Activated CD4-positive, alpha-beta T cell treated with anti-CD3 and anti-CD28 coated beads for 24 hours (primary cell): ENCODE measurements around the gene SLC46A1.
A peak's percentile ranks its signal among the peaks of the same experiment; 100 is the strongest.

Experiments used
- DNase-seq, 2 donors: peaks; one replicate each; pipeline ENCODE4 v3.0.0-alpha.2; 2020; ENCODE audit warnings: low read depth in 2 of 2

The SLC46A1 gene

GRCh38 chr17:28381141-28381825, 24.7 kb downstream of the SLC46A1 start:
- DNase-seq = no peak

DNA sequence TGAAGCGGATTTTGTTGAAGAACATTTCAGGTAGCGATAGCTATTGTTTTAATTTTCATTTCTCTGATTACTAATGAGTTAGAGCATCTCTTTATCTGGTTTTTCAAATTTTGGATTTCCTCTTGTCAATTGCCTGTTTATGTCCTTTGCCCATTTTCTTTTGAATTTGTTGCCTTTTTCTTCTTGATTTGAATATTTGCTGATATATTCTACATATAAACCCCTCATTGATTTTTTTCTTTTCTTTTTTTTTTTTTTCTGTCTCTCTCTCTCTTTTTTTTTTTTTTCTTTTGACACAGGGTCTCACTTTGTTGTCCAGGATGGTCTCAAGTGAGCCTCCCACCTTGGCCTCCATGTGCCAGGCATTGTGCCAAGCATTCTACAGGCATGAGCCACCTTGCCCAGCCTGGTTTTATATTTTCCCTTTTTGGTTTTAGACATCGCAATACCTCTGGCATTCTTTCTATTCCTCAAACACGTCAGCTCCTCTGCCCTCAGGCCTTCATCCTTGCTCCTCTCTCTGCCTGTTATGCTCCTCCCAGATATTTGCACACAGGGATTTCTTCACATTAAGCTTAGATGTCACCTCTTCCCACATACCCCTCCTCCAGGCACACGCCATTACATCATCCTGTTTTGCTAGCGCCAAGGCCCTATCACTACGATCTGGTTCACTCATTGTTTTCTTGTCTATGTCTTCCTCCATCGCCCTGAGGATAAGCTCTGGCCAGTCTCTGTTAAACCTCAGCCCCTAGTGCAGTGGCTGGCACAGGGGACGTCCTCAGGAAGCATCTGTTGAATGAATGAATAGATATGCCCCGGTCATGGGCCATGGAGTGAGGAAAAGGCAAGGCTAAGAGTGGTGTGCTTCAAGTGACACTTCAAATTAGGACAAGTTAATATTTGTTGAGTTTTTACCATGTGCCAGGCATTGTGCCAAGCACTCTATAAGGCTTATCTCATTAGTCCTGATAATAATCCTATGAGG, 25.9 kb downstream of the SLC46A1 start:
- DNase-seq = no peak

DNA sequence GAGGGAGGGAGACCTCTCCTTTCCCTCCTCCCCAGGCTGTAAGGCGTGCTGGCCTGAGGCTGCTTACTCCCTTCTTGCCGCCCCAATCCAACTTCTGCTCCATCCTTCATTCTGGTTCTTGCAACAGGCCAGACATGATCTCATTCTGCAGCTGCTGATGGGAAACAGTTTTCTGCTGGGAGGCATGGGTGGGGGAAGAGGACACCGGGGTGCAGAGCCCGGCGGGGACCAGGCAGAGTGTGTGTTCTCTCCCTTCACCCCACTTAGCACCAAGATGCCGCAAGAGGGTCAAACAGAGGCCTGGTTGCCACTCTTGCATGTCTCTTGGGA, 33.1 kb downstream of the SLC46A1 start:
- no peak for DNase-seq

GRCh38 chr17:28372203-28372944, 33.6 kb downstream of the SLC46A1 start:
- DNase-seq = no peak

DNA sequence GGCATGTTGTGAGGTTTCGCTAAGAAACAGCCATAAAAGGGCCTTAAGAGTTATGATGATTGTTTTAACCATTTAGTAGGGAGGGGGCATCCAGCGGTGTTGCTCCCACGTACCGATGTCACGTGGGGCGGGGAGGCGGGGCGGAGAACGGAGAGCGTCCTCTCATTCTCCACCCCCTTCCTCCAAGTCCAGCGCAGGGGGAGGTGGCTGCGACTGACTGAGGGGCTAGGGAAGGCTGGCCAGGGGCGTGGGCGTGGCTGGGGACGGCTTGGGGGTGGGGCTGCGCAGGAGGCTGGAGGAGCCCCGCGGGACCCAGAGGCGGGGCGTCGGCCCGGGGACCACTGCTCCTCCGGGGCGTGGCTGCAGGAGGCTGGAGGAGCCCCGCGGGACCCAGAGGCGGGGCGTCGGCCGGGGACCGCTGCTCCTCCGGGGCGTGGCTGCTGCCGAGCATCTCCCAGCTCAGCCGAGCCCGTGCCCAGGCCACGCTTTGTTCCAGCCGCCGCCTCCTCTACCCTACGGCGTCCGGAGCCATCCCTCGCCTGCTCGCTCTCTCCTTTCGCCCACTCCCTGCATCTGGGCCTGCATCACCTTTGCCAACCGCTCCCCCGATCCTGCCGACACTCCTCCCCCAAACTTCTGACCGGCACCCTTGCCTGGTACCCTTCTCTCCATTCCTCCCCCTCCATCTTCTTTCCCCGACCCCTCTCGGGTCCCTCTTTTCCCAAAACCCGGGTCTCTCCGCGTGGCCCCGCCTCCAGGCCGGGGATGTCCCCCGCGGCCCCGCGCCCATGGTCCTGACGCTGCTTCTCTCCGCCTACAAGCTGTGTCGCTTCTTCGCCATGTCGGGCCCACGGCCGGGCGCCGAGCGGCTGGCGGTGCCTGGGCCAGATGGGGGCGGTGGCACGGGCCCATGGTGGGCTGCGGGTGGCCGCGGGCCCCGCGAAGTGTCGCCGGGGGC, 34.5 kb downstream of the SLC46A1 start, which contains the start of gene SARM1:
Gene SARM1 (plus strand): TSS at position 450 of the 958 bp plus-strand sequence. CDS start 339 bp downstream, at position 789.
- peak; percentile 74 to 85 for DNase-seq

- DNase-seq = no peak
These were observed 35.3 kb downstream of the SLC46A1 start for GRCh38 chr17:28370744-28371103.

DNA sequence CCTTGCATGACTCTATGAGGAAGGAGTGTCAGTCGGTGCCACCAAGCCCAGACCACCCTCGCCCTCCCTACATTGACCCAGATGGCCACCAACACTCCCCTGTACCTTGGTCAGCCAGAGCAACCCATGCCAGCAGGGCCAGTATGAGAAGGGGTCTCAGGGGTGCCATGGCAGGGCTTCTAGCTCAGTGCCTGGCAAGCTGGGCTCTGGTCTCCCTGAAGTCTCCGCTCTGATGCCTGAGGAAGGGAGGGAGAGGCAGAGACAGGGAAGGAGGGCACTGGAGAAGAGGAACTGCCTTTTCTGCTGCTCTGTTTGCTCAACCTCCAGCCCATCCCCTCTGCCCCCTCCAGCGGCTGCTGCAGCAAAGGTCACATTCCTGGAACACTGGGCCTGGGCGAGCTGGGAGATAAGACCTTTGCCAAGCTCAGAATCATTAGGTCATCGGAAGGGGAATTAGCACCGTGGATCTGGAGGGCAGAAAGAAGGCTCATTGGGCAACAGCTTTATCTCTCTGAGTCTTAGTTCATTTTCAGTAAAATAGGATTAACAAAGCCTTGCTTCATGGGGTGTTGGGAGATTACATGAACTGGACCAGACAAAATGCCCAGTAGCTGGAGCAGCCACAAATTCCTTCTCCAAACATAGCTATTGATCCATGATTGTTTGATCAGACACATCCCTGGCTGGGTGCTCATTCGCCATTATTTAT, 35.8 kb downstream of the SLC46A1 start, which contains the start of gene VTN:
Gene VTN (minus strand): TSS at position 273 of the 709 bp plus-strand sequence. CDS start 104 bp downstream, at position 169.
- no peak for DNase-seq

GRCh38 chr17:28369684-28370034, 36.4 kb downstream of the SLC46A1 start:
- no peak for DNase-seq

GRCh38 chr17:28368915-28369683, 36.9 kb downstream of the SLC46A1 start:
- no peak for DNase-seq

DNA sequence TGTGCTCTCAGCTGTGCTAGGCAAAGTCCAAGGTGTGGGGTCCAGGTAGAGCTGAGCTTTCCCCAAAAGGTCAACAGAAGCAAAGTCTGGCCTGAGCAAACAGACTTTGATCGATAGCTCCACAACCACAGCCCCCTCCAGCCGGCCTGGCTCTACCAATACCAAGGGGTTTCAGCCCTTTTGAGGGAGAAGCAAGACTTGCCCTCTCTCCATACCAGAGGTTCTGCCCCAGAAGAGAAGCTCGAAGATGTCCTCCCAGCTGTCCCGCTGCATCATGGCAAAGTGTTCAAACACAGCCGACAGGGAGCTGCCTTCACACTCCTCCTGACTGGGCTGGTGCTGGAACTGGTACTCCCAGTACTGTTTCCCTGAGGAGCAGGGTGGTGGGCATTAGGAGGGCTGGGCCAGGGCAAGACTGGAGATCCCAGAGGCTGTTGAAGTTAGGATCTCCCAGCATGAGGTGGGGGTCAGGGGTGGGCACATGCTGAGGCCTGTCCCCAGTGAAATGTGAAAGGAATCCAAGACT, 37.6 kb downstream of the SLC46A1 start:
- DNase-seq = no peak

DNA sequence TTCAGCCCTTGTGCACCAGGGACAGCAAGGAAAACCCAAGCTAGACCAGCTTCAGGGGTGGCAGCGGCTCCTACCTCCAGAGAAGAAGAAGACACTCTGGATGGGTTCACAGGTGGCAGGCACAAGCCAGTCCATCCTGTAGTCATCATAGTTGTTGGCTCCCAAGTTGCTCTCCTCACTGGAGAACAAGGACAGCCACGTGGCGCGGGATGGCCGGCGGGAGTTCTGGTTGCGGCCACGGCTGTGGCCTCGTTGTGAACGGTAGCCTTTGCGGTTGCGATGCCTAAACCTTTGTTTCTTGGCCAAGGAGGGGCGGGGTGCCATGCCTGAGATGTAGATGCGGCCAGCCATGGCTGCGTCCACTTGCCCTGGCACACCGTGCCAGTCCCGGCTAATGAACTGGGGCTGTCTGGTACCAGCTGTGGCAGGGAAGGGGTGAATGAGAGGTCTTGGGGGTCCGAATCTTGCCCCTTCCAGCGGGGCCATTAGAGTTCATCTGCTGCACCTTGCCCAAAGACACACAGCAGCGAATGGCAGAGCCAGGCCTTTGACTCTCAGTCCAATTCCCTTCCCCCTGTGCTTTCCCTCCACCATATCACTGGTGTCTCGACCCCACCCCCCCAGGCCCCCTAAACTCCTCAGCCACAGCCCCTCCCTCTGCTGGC, 38.2 kb downstream of the SLC46A1 start:
- DNase-seq = no peak

GRCh38 chr17:28366605-28367004, 39.4 kb downstream of the SLC46A1 start:
- DNase-seq = no peak

- DNase-seq = no peak
These were observed 40.5 kb downstream of the SLC46A1 start for GRCh38 chr17:28365487-28365886.

DNA sequence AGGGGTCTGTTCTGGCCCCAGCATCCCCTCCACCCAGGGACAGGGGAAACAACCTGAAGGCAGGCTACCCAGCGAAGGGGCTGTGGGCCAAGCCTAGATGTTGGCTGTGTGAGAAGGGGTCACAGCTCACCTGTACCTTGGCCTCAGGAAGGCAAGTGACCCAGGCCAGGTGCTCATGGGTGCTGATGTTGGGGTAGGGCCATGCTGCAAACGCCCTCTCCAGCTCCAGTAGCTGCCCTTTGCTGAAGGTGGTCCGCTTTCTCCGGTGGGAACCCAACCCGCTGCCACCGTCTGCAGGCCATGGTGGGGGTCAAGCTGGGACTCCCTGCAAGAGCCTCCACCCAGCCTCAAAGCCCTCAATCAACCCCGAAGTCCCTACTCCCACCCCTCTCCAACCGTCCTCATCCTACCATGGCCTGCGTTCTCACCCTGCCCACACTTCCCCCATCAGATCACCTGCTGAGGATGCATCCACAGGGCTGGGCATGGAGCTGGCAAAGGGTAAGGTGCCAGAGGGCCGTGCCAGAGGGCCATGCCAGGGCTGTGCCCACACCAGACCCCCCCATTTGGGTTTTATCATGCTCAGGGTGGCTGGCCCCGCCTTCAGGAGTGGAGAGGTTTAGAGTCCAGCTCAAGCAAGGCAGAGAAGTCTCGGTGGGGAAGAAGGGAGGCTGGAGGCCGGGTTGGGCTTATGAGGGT, 41.2 kb downstream of the SLC46A1 start, which contains the start of gene SEBOX:
Gene SEBOX (minus strand): TSS at position 535 of the 699 bp plus-strand sequence. CDS start 48 bp downstream, at position 487.
- no peak for DNase-seq

DNA sequence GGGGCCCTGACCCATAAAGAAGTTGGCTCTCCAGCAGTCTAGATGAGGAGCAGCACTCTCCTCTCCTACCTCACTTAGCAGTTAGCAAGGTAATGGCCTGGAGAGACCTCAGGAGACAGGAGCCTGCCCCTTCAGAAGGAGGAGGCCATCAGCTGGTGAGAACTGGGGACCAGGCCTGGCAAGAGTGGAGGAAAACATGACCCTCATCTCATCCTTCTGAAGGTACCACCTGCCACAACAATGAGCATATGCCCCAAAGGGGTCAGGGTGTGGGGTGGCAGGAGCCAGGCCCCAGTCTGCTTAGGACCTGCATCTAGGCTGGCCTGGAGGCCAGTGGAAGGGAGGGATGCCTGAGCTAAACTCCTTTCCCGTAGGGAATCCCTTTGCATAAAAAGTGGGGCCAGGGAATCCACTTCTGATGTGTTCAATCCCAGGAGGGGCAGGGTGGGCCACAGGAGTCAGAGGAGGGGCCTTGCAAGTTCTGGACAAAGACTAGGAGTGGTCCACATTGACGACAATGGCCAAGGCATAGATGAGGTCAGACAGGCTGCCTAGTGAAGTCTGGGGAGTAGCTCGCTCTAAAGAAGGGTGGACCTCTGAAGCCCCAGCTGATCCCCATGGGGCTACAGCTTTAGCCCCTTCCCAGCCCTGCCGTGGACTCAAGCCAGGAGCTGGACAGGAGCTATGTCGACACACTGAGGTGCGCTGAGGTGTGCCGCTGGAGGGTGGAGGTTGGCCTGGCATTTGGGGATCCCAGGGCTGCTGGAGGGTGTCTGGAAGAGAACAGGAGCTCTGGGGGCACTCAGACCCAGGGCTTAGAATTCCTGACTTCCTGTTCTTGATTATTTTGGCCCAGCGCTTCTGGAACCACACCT, 42.0 kb downstream of the SLC46A1 start:
- DNase-seq = no peak

GRCh38 chr17:28363186-28363585, 42.8 kb downstream of the SLC46A1 start:
- no peak for DNase-seq

GRCh38 chr17:28357901-28358197, 48.2 kb downstream of the SLC46A1 start:
- no peak for DNase-seq
